Measurements from ENCODE around the gene PANK4.

PANK4 gene

DNA sequence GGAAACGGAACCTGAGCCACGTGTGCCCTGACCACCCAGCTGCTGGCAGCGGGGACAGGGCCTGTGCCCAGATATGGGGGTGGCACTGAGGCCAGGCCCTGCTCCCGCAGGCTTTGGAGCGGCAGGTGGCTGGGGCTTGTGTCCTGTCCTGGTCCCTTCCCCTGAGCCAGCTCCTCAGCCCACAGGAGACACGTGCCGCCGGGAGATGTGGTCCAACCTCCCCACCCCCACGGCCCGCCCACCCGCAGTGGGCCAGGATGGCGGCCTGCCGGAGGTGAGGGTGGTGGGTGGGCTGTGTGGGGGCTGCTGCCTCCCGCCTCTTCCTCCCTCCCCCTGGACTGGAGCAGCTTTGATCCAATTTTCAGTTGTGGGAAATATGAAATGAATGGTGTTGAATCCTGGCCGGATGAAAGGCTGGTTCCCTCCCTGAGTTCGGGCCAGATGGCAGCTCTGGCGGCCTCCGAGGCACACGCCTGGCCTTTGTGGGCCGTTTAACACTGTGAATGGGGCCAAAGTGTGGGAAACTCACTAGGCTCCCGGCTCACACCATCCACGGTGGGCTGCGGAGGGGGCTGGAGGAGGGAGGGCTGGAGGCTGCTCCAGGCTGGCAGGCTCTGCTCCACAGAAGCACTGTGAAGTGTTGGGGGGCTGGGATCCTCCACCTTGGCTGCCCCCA is 6.2 kb upstream of the PANK4 start:
- no peak overlapping the region for H3K27ac ChIP-seq
- TF ChIP-seq, protein P1, sequence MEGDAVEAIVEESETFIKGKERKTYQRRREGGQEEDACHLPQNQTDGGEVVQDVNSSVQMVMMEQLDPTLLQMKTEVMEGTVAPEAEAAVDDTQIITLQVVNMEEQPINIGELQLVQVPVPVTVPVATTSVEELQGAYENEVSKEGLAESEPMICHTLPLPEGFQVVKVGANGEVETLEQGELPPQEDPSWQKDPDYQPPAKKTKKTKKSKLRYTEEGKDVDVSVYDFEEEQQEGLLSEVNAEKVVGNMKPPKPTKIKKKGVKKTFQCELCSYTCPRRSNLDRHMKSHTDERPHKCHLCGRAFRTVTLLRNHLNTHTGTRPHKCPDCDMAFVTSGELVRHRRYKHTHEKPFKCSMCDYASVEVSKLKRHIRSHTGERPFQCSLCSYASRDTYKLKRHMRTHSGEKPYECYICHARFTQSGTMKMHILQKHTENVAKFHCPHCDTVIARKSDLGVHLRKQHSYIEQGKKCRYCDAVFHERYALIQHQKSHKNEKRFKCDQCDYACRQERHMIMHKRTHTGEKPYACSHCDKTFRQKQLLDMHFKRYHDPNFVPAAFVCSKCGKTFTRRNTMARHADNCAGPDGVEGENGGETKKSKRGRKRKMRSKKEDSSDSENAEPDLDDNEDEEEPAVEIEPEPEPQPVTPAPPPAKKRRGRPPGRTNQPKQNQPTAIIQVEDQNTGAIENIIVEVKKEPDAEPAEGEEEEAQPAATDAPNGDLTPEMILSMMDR (conservative IDR thresholded peaks at IDR 0.05): no peak
- no peak for TF ChIP-seq ZFX (IDR thresholded peaks at IDR 0.05)

DNA sequence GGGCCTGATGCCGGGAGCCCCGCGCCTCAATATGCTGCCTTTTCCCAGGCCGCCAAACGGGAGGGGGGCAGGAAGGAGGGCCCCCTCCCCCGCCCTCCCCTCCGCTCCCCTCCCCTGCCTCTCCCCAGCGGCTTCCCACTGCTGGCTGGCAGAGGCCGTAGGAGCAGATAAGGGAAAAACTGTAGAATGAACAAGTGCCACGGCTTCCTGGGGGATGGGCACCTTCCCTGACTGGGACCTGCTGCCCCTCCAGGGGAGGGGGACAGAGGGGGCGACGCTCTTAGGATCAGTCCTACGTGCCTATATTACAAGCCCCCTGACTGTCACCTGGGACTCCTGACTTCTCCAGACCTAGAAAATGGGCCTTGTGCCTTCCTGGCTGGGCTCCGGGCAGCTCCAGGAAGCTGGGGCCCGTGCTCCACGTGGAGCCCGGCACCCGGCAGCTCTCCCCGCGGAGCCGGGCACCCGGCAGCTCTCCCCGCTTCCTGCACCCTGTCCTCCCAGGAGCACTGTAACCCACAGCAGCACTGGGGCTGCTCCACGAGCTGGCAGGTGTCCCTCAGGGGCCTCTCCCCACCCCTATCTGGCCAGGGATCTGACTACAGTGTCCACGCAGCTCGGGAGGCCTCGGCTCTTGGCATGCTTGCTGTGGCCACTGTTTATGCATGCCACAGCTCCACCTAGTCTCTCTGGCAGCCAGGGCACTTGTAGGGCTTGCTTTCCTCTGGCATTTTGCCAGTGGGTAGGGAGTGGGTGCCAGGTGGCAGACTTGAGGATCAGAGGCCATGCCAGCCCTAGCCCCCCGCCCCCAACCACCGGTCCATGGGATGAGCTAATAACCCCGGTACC is 4.3 kb upstream of the PANK4 start:
- H3K27ac ChIP-seq: peak overlapping the region; percentile 72

DNA sequence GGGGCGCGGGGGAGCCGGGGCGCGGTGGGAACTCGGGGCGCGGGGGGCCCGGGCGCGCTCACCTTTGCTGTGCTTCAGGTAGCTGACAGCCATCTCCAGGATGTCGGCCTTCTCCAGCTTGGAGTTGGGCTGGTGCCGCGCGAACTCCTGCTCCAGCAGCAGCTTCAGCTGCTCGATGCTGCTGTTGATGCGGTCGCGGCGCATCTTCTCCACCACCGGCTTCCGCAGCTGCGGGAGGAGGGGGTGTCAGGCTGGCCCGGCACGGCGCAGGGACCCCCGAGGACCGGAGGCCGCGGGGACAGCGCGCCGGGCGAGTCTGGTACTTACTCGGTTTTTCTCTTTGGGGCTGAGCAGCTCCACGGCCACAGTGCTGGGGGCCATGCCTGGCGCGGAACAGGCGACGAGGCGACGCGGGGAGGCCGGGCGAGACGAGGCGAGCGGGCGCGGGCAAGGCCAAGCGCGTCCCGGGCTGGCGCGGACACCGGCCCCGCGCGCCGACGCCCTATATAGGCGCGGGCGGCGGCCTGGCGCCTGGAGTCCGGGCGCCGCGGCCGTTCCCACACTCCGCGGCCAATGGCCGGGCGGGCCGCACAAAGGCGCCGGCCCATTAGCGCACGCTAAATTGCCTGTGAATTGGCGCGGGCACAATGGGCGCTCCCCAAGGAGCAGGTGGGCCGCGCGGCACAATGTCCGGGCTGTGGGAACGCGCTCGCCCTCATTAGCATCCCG is 3.6 kb upstream of the PANK4 start, which contains the start of gene HES5:
Gene HES5 (minus strand): TSS at position 480 of the 729 bp plus-strand sequence. CDS start 99 bp downstream, at position 381.
- no peak for TF ChIP-seq ZFX (IDR thresholded peaks at IDR 0.05)
- TF ChIP-seq, protein P1 (conservative IDR thresholded peaks at IDR 0.05): no peak
- peak within 1 kb of the TSS; percentile 72 for H3K27ac ChIP-seq

More for the DNA sequence above, 4.3 kb upstream of the PANK4 start:
- TF ChIP-seq, protein P1 (conservative IDR thresholded peaks at IDR 0.05): no peak
- TF ChIP-seq ZFX (IDR thresholded peaks at IDR 0.05): peak; percentile 63; the same call in 1 of the 2 replicates

DNA sequence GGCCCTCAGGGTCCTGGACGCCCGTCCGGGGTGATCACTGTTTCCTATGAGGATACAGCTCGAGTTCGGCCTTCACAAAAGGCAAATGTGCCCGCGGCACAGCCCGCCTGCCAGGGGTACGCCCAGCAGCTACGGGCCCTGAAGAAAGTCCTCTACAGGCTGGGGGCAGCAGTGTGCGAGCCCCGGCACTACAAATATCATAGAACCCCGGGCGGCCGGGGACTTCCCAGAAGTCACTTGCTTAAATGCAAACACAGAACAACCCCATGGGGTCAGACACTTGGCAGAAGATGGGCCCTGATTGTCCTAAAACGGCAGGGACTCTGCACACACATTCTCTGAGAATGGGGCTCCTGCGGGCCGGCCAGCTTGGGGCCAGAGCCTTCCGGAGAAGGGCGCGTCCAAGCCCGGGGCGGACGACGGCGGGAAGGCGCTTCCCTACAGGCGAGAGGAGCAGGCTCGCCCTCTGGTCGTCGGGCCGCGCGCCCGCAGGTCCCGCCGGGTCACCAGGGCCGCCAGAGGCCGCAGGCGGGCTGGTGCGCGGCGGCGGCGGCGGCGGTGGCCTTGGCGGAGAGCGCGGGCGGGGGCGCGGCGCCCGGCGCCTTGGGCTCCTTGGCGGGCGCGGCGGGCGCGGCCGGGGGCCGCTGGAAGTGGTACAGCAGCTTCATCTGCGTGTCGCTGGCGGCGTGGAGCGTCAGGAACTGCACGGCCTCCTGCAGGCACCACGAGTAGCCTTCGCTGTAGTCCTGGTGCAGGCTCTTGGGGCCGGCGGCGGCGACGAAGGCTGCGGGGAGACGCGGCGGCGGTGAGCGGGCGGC is 2.8 kb upstream of the PANK4 start:
- no peak for TF ChIP-seq ZFX (IDR thresholded peaks at IDR 0.05)
- peak overlapping the region; percentile 85 for H3K27ac ChIP-seq

DNA sequence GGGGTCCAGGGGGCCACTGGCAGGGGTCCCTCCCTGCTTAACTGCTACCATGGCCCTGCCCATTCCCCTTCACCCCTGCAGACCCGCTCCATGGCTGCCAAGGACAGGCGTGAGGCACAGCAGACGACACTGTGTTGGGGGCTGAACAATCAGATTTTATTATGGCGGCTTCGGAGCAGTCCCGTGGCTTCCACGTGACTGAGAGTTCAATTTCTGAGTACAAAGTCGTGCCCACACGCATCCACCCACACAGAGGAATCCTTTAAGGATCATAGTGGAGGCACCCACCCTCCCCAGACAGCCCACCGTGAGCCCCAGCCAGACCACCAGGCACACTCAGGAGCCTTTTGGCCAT is 2.2 kb upstream of the PANK4 start:
- TF ChIP-seq, protein P1 (conservative IDR thresholded peaks at IDR 0.05): no peak
- TF ChIP-seq ZFX (IDR thresholded peaks at IDR 0.05): no peak
- H3K27ac ChIP-seq: peak overlapping the region; percentile 85

DNA sequence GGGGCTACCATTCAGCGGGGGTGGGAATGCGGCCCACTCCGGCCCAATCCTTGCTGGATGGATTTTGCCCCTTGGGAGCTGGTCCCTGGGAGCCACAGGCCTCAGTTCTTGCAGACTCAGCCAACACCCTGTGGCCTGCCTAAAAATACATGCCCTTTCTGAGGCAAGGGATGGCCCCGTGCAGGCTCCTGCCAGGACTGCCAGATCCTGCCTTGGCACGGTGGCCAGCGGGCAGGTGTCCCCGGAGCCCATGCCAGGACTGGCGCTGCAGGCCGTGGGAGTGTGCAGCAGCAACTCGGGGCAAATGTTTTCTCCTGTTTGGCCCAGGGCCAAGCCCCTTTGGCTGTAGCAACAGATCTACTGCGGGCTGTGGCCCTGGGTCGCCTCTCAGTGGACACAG is 1.6 kb upstream of the PANK4 start:
- no peak for TF ChIP-seq ZFX (IDR thresholded peaks at IDR 0.05)
- TF ChIP-seq, protein P1 (conservative IDR thresholded peaks at IDR 0.05): no peak
- H3K27ac ChIP-seq: peak overlapping the region; percentile 85

DNA sequence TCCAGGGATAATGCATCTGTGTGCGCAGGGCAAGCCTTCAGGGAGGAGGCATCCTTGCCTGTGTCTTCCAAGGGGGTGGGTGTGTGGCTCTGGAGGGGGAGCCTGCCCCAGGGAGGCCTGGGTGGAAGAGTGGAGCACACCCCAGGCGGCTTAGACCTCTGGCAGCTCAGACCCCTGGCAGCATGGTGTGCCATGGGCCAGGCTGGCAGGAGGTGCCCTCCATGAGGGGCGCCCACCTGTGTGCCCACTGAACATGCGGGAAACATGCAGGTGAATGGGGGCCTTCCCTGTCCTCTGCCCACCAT is 1.1 kb upstream of the PANK4 start:
- no peak; the same call in 1 of the 2 replicates for TF ChIP-seq ZFX (IDR thresholded peaks at IDR 0.05)
- TF ChIP-seq, protein P1 (conservative IDR thresholded peaks at IDR 0.05): no peak
- peak overlapping the region; percentile 85 for H3K27ac ChIP-seq

Data from C4-2B (cell line).